CD4-positive, alpha-beta T cell (primary cell): ENCODE data around the gene FOXO3. TPM values are rescaled to one million over a fixed set of nuclear protein-coding genes. Genes with fewer than 3 reads are reported as not detected.

Source experiments
- ATAC-seq: fragments of 200-7000 bp; cut with Tn5 transposase; one replicate; pipeline ENCODE4 v1.10.0; 2022; ENCODE audit warnings: mild to moderate bottlenecking; ENCODE audit not compliant: poor library complexity
- CTCF ChIA-PET: fragments of 350-600 bp; sonication (Branson Sonifier 250); formaldehyde crosslinking; loops from one replicate; lab custom pipeline; 2021; ENCODE audit warnings: antibody characterized with exemption, inconsistent platforms; lab: Charles Lee
- POLR2A ChIA-PET: fragments of 350-600 bp; sonication (Branson Sonifier 250); formaldehyde crosslinking; loops from one replicate; lab custom pipeline; 2021; ENCODE audit warnings: antibody characterized with exemption, inconsistent platforms; lab: Charles Lee
- DNase-seq, 14 experiments: peaks; one replicate each; pipeline ENCODE4 v3.0.0-alpha.2; 2013 to 2020; ENCODE audit warnings: mixed read lengths in 2 of 14
- H3K27ac ChIP-seq, 2 donors: one replicate each; pipeline versions ENCODE4 v1.5.1 to v1.7.0; 2013; ENCODE audit warnings: low read length in 2 of 2, low read depth in 1 of 2, mild to moderate bottlenecking in 1 of 2
- H3K27me3 ChIP-seq, 2 experiments: 1 replicate in 1 of 2; 2 replicates in 1 of 2; pipeline versions ENCODE4 v1.6.1 to v1.7.0; 2013; ENCODE audit warnings: low read length in 2 of 2, control low read depth in 1 of 2, mild to moderate bottlenecking in 1 of 2, moderate library complexity in 1 of 2; ENCODE audit not compliant: insufficient read depth in 2 of 2, control insufficient read depth in 1 of 2
- H3K36me3 ChIP-seq: one replicate; pipeline ENCODE4 v1.6.1; 2013; ENCODE audit warnings: low read length, control low read depth; ENCODE audit not compliant: insufficient read depth
- H3K4me1 ChIP-seq: one replicate; pipeline ENCODE4 v1.6.1; 2013; ENCODE audit warnings: low read length, control low read depth; ENCODE audit not compliant: insufficient read depth
- H3K4me3 ChIP-seq: one replicate; pipeline ENCODE4 v1.5.1; 2013; ENCODE audit warnings: mild to moderate bottlenecking, low read length, moderate library complexity
- H3K9me3 ChIP-seq, 2 experiments: 1 replicate in 1 of 2; 2 replicates in 1 of 2; pipeline versions ENCODE4 v1.6.1 to v1.7.0; 2013; ENCODE audit warnings: low read length in 2 of 2, mild to moderate bottlenecking in 2 of 2, control low read depth in 1 of 2, moderate library complexity in 1 of 2; ENCODE audit not compliant: control insufficient read depth in 1 of 2, insufficient read depth in 1 of 2
- H3K27ac Mint-ChIP-seq: one replicate; pipeline ENCODE4 v1.8.0; 2020; ENCODE audit warnings: mixed read lengths
- H3K27me3 Mint-ChIP-seq: one replicate; pipeline ENCODE4 v1.8.0; 2021; ENCODE audit warnings: mixed read lengths
- H3K36me3 Mint-ChIP-seq: one replicate; pipeline ENCODE4 v1.8.0; 2021; ENCODE audit warnings: low read depth, mixed read lengths
- H3K4me1 Mint-ChIP-seq: one replicate; pipeline ENCODE4 v1.8.0; 2021; ENCODE audit warnings: low read depth, mixed read lengths
- H3K4me3 Mint-ChIP-seq: one replicate; pipeline ENCODE4 v1.8.0; 2020; ENCODE audit warnings: mild to moderate bottlenecking, mixed read lengths
- H3K9me3 Mint-ChIP-seq: one replicate; pipeline ENCODE4 v1.8.0; 2020; ENCODE audit warnings: mixed read lengths
- intact Hi-C, 2 experiments: fragments of 100-400 bp; cut with DNase I in 1 of 2; cut with micrococcal nuclease in 1 of 2; formaldehyde crosslinking; loops; one replicate each; pipeline versions ENCODE4 v1.15.1 to v1.9.0; 2023 to 2025; cut with DNase I, micrococcal nuclease
- total RNA-seq, 174 experiments: library from RNA in 2 of 174; stranded (reverse) in 2 of 174; gene quantifications; one replicate each; pipeline ENCODE4 v1.2.3 and lab custom pipeline; 2021 to 2026
- TF ChIP-seq, protein P1 (sequence below): fragments of 200-600 bp; IDR thresholded peaks from one replicate; pipeline ENCODE4 v1.8.0; 2022; ENCODE audit warnings: antibody characterized with exemption, mild to moderate bottlenecking

The FOXO3 gene
- total RNA-seq, 2 experiments from 2014 or later, result 24.3 to 25.3 TPM

DNA sequence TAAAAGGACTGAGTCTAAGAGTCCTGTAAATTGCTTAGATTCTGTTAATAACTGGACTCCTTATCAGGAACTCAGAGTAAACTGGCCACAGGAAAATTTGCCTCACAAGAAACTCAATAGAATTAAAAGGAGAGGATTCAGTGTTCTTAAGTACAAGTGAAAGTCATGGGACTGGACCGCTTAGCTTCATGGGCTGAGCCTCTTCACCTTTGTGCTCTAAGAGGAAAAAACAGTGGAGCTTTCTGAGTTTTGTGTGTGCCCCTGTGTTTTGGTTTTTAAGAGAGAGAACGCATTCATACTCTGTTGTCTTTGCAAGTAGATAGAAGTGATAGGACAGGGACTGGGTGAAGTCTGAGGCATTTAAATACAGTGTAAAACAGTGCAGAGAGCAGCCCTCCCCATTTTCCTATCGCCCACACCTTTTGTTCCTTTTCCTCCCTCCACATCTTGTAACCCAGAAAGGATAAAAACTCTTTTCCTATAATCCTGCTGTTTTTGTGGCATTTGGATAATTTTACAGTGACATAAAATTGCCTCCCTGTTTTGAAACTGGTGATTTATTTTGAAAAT, 49.6 kb downstream of the FOXO3 start:
- TF ChIP-seq, protein P1, sequence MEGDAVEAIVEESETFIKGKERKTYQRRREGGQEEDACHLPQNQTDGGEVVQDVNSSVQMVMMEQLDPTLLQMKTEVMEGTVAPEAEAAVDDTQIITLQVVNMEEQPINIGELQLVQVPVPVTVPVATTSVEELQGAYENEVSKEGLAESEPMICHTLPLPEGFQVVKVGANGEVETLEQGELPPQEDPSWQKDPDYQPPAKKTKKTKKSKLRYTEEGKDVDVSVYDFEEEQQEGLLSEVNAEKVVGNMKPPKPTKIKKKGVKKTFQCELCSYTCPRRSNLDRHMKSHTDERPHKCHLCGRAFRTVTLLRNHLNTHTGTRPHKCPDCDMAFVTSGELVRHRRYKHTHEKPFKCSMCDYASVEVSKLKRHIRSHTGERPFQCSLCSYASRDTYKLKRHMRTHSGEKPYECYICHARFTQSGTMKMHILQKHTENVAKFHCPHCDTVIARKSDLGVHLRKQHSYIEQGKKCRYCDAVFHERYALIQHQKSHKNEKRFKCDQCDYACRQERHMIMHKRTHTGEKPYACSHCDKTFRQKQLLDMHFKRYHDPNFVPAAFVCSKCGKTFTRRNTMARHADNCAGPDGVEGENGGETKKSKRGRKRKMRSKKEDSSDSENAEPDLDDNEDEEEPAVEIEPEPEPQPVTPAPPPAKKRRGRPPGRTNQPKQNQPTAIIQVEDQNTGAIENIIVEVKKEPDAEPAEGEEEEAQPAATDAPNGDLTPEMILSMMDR, result no peak
- Mint-ChIP-seq H3K36me3 (peaks cover 17% of the 10 kb centered on the region), H3K9me3 (peaks cover 5% of the 10 kb centered on the region), H3K4me3 (no peak overlapping the region), H3K27me3 (no peaks in the 10 kb centered on the region), H3K27ac (no peak overlapping the region), H3K4me1 (peaks cover 78% of the 10 kb centered on the region)
- Histone ChIP-seq H3K27me3 (no peaks in the 10 kb centered on the region), H3K27ac (no peak overlapping the region), H3K36me3 (no peaks in the 10 kb centered on the region), H3K9me3 (peaks cover 0 to 5% of the 10 kb centered on the region in 2 experiments), H3K4me3 (no peak overlapping the region), H3K4me1 (no peaks in the 10 kb centered on the region)
- POLR2A ChIA-PET, result no interaction called here
- ATAC-seq (no peak), DNase-seq (no peak)
- intact Hi-C loops, result no loop called here
- CTCF ChIA-PET, result no interaction called here

GRCh38 chr6:108610957-108611586, 50.4 kb downstream of the FOXO3 start:
- H3K36me3 ChIP-seq, result no peaks in the 10 kb centered on the region
- peaks cover 17% of the 10 kb centered on the region for H3K36me3 Mint-ChIP-seq
- H3K4me1 Mint-ChIP-seq, result peaks cover 74% of the 10 kb centered on the region
- intact Hi-C loops, result no loop called here
- POLR2A ChIA-PET, result no interaction called here
- DNase-seq (no peak), ATAC-seq (no peak)
- H3K9me3 Mint-ChIP-seq, result peaks cover 5% of the 10 kb centered on the region
- no peaks in the 10 kb centered on the region for H3K27me3 ChIP-seq
- H3K4me1 ChIP-seq, result no peaks in the 10 kb centered on the region
- no peak overlapping the region for H3K4me3 Mint-ChIP-seq
- peaks cover 0 to 5% of the 10 kb centered on the region in 2 experiments for H3K9me3 ChIP-seq
- no peak overlapping the region for H3K4me3 ChIP-seq
- no peak overlapping the region for H3K27ac ChIP-seq
- TF ChIP-seq, protein P1, result no peak
- no peak overlapping the region for H3K27ac Mint-ChIP-seq
- no peaks in the 10 kb centered on the region for H3K27me3 Mint-ChIP-seq
- CTCF ChIA-PET, result no interaction called here

GRCh38 chr6:108612852-108613251, 52.1 kb downstream of the FOXO3 start:
- no peak for ATAC-seq
- no peak overlapping the region for H3K27ac Mint-ChIP-seq

More at GRCh38 chr6:108612852-108613251, 52.1 kb downstream of the FOXO3 start:
- no peaks in the 10 kb centered on the region for H3K27me3 ChIP-seq
- no peaks in the 10 kb centered on the region for H3K36me3 ChIP-seq
- ChIA-PET POLR2A (no interaction called here), CTCF (no interaction called here)
- Mint-ChIP-seq H3K4me3 (no peak overlapping the region), H3K27me3 (no peaks in the 10 kb centered on the region), H3K36me3 (peaks cover 17% of the 10 kb centered on the region), H3K4me1 (peaks cover 75% of the 10 kb centered on the region), H3K9me3 (peaks cover 5% of the 10 kb centered on the region)
- H3K4me1 ChIP-seq, result no peaks in the 10 kb centered on the region
- peaks cover 0 to 5% of the 10 kb centered on the region in 2 experiments for H3K9me3 ChIP-seq
- DNase-seq, result no peak
- TF ChIP-seq, protein P1, result no peak
- no peak overlapping the region for H3K4me3 ChIP-seq
- intact Hi-C loops, result no loop called here
- H3K27ac ChIP-seq, result no peak overlapping the region
